Measurements from ENCODE around the gene SLC38A7. TPM values are rescaled to one million over a fixed set of nuclear protein-coding genes. Genes with fewer than 3 reads are reported as not detected.

Gene SLC38A7
- total and polyA plus RNA-seq, 2 of the 13 experiments (the other 11 are each of a cell fraction or from before 2014, with no cell fraction given): 13.2 to 14.1 TPM

DNA sequence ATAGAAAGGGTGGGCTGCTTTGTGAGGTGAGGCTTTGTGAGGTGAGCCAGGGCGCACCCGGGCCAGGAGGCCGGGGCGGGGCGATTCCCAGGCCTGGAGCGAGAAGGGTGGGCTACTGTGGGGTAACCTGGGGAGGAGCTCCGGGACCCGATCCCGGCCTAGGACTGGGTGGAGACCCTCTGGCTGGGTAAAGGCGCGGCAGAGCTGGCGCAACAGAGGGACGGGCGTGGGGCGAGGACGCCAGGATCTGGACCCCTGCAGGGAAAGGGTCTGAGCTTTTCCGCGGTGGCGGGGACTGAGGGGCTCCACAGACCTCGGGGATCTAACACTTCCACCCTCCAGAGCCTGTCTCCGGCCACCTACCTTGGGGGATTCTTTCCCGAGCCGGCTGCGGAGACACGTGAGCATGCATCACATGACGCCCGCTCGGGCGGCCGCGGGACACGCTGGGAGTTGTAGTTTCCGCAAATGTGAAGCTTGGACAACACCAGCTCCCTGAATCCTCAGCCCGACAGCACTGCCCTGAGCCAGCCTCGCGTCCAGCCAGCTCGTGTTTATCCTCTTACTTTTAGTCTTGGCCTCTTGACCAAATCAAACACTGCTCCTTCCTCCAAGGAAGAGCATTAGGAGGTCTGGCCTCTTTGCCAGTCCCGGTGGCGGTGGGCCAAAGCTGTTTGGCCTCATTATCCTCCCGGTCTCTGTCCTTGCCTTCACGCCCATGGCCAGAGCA is at the start of gene SLC38A7 (continued):
- no peak for TF ChIP-seq EZH2 (conservative IDR thresholded peaks at IDR 0.05; ENCODE audit: low read depth, low read length)
- TF ChIP-seq ATAD3A (CRISPR knock-in tag; IDR thresholded peaks at IDR 0.05): no peak
- peak; percentile 80; the same call in 1 of the 2 replicates for TF ChIP-seq CC2D1A (CRISPR knock-in tag; IDR thresholded peaks at IDR 0.05)
- 0 out of 2 replicates have a peak, but pooled peaks have one; percentile 89 for TF ChIP-seq MAF1 (CRISPR knock-in tag; IDR thresholded peaks at IDR 0.05; ENCODE audit: borderline replicate concordance)
- 0 out of 2 replicates have a peak, but pooled peaks have one; percentile 66 for TF ChIP-seq HIVEP1 (CRISPR knock-in tag; IDR thresholded peaks at IDR 0.05)
- no peak for TF ChIP-seq NPAS2 (CRISPR knock-in tag; IDR thresholded peaks at IDR 0.05; ENCODE audit: borderline replicate concordance)
- TF ChIP-seq CAMTA2 (CRISPR knock-in tag; IDR thresholded peaks at IDR 0.05; ENCODE audit: borderline replicate concordance): peak; percentile 69; the same call in 1 of the 2 replicates
- no peak for TF ChIP-seq ZFP36L1 (CRISPR knock-in tag; IDR thresholded peaks at IDR 0.05)
- TF ChIP-seq ISL2 (CRISPR knock-in tag; IDR thresholded peaks at IDR 0.05): peak; percentile 75; the same call in 1 of the 2 replicates
- peak; percentile 37; the same call in 1 of the 2 replicates for TF ChIP-seq NCOA2 (CRISPR knock-in tag; IDR thresholded peaks at IDR 0.05)
- TF ChIP-seq ZNF792 (CRISPR knock-in tag; IDR thresholded peaks at IDR 0.05): peak; percentile 23; the same call in 1 of the 2 replicates
- TF ChIP-seq NFKBIZ (CRISPR knock-in tag; IDR thresholded peaks at IDR 0.05): peak; percentile 73
- no peak for TF ChIP-seq ETS1 (CRISPR knock-in tag; IDR thresholded peaks at IDR 0.05)
- TF ChIP-seq, protein P1, sequence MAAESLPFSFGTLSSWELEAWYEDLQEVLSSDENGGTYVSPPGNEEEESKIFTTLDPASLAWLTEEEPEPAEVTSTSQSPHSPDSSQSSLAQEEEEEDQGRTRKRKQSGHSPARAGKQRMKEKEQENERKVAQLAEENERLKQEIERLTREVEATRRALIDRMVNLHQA (CRISPR knock-in tag; IDR thresholded peaks at IDR 0.05): peak; percentile 72; the same call in 1 of the 2 replicates
- TF ChIP-seq TBP (CRISPR knock-in tag; IDR thresholded peaks at IDR 0.05): 0 out of 2 replicates have a peak, but pooled peaks have one; percentile 54
- TF ChIP-seq ZNF260 (CRISPR knock-in tag; IDR thresholded peaks at IDR 0.05; ENCODE audit: borderline replicate concordance, low read depth): no peak
- peak; percentile 89 for TF ChIP-seq GABPB1 (CRISPR knock-in tag; IDR thresholded peaks at IDR 0.05)
- TF ChIP-seq LCORL (IDR thresholded peaks at IDR 0.05): no peak
- peak; percentile 24; the same call in 1 of the 2 replicates for TF ChIP-seq LCORL (CRISPR knock-in tag; IDR thresholded peaks at IDR 0.05)
- peak; percentile 84 for TF ChIP-seq ZNF367 (CRISPR knock-in tag; IDR thresholded peaks at IDR 0.05; ENCODE audit: borderline replicate concordance)
- TF ChIP-seq HOXA7 (CRISPR knock-in tag; IDR thresholded peaks at IDR 0.05): no peak
- TF ChIP-seq GATA4 (IDR thresholded peaks at IDR 0.05; ENCODE audit: borderline replicate concordance, low read depth): no peak
- TF ChIP-seq KAT7 (CRISPR knock-in tag; IDR thresholded peaks at IDR 0.05; ENCODE audit: borderline replicate concordance): peak; percentile 90; the same call in 1 of the 2 replicates
- no peak; the same call in 1 of the 2 replicates for TF ChIP-seq FOXA3 (CRISPR knock-in tag; IDR thresholded peaks at IDR 0.05)
- TF ChIP-seq ZNF879 (CRISPR knock-in tag; IDR thresholded peaks at IDR 0.05): 0 out of 2 replicates have a peak, but pooled peaks have one; percentile 39
- TF ChIP-seq, protein P2, sequence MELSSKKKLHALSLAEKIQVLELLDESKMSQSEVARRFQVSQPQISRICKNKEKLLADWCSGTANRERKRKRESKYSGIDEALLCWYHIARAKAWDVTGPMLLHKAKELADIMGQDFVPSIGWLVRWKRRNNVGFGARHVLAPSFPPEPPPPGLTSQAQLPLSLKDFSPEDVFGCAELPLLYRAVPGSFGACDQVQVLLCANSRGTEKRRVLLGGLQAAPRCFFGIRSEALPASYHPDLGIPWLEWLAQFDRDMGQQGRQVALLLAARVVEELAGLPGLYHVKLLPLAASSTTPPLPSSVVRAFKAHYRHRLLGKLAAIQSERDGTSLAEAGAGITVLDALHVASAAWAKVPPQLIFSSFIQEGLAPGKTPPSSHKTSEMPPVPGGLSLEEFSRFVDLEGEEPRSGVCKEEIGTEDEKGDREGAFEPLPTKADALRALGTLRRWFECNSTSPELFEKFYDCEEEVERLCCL (CRISPR knock-in tag; IDR thresholded peaks at IDR 0.05; ENCODE audit: borderline replicate concordance): no peak
- no peak for TF ChIP-seq GTF3A (CRISPR knock-in tag; conservative IDR thresholded peaks at IDR 0.05)
- 0 out of 2 replicates have a peak, but pooled peaks have one; percentile 44 for TF ChIP-seq ZNF335 (CRISPR knock-in tag; IDR thresholded peaks at IDR 0.05)
- peak; percentile 90 for TF ChIP-seq ZNF891 (CRISPR knock-in tag; IDR thresholded peaks at IDR 0.05)
- TF ChIP-seq ZNF12 (CRISPR knock-in tag; IDR thresholded peaks at IDR 0.05): no peak

Data from HepG2 (cell line).